ENCODE measurements around the gene USH2A.

Gene USH2A

GRCh38 chr1:216119600-216119999, 303.6 kb downstream of the USH2A start:
- DNase-seq (ENCODE audit: extremely low read depth, insufficient read length): no peak
- TF ChIP-seq CTCF (IDR thresholded peaks at IDR 0.05; ENCODE audit: insufficient read depth, low read length, poor library complexity, severe bottlenecking): peak; percentile 61
- H3K36me3 ChIP-seq (ENCODE audit: control insufficient read depth, insufficient read depth, low read length): no peaks in the 10 kb centered on the region
- H3K4me3 ChIP-seq (replicated peaks; ENCODE audit: low read depth, low read length): no peak overlapping the region
- no peaks in the 10 kb centered on the region for H3K27me3 ChIP-seq (replicated peaks; ENCODE audit: control insufficient read depth, insufficient read depth, low read length)

- Histone ChIP-seq H3K4me3 (replicated peaks; ENCODE audit: low read depth, low read length) (no peak overlapping the region), H3K27me3 (replicated peaks; ENCODE audit: control insufficient read depth, insufficient read depth, low read length) (no peaks in the 10 kb centered on the region), H3K36me3 (ENCODE audit: control insufficient read depth, insufficient read depth, low read length) (no peaks in the 10 kb centered on the region)
- no peak for TF ChIP-seq CTCF (IDR thresholded peaks at IDR 0.05; ENCODE audit: insufficient read depth, low read length, poor library complexity, severe bottlenecking)
- no peak for DNase-seq (ENCODE audit: extremely low read depth, insufficient read length)
Measured at GRCh38 chr1:216114180-216114579, 309.1 kb downstream of the USH2A start.

GRCh38 chr1:216113181-216113580, 310.1 kb downstream of the USH2A start:
- Histone ChIP-seq H3K4me3 (replicated peaks; ENCODE audit: low read depth, low read length) (no peak overlapping the region), H3K27me3 (replicated peaks; ENCODE audit: control insufficient read depth, insufficient read depth, low read length) (no peaks in the 10 kb centered on the region)
- DNase-seq (ENCODE audit: extremely low read depth, insufficient read length): no peak

GRCh38 chr1:216111842-216112241, 311.4 kb downstream of the USH2A start:
- H3K4me3 ChIP-seq (replicated peaks; ENCODE audit: low read depth, low read length): no peak overlapping the region
- TF ChIP-seq CTCF (IDR thresholded peaks at IDR 0.05; ENCODE audit: insufficient read depth, low read length, poor library complexity, severe bottlenecking): no peak
- DNase-seq (ENCODE audit: extremely low read depth, insufficient read length): no peak
- no peaks in the 10 kb centered on the region for H3K36me3 ChIP-seq (ENCODE audit: control insufficient read depth, insufficient read depth, low read length)
- H3K27me3 ChIP-seq (replicated peaks; ENCODE audit: control insufficient read depth, insufficient read depth, low read length): no peaks in the 10 kb centered on the region

More at GRCh38 chr1:216113181-216113580, 310.1 kb downstream of the USH2A start:
- no peak for TF ChIP-seq CTCF (IDR thresholded peaks at IDR 0.05; ENCODE audit: insufficient read depth, low read length, poor library complexity, severe bottlenecking)
- no peaks in the 10 kb centered on the region for H3K36me3 ChIP-seq (ENCODE audit: control insufficient read depth, insufficient read depth, low read length)

GRCh38 chr1:216095400-216095799, 327.8 kb downstream of the USH2A start:
- no peaks in the 10 kb centered on the region for H3K36me3 ChIP-seq (ENCODE audit: control insufficient read depth, insufficient read depth, low read length)
- no peak overlapping the region for H3K4me3 ChIP-seq (replicated peaks; ENCODE audit: low read depth, low read length)
- no peak for DNase-seq (ENCODE audit: extremely low read depth, insufficient read length)
- TF ChIP-seq CTCF (IDR thresholded peaks at IDR 0.05; ENCODE audit: insufficient read depth, low read length, poor library complexity, severe bottlenecking): no peak
- H3K27me3 ChIP-seq (replicated peaks; ENCODE audit: control insufficient read depth, insufficient read depth, low read length): no peaks in the 10 kb centered on the region

- H3K27me3 ChIP-seq (replicated peaks; ENCODE audit: control insufficient read depth, insufficient read depth, low read length): no peaks in the 10 kb centered on the region
- no peak for TF ChIP-seq CTCF (IDR thresholded peaks at IDR 0.05; ENCODE audit: insufficient read depth, low read length, poor library complexity, severe bottlenecking)
- no peaks in the 10 kb centered on the region for H3K36me3 ChIP-seq (ENCODE audit: control insufficient read depth, insufficient read depth, low read length)
- DNase-seq (ENCODE audit: extremely low read depth, insufficient read length): no peak
- H3K4me3 ChIP-seq (replicated peaks; ENCODE audit: low read depth, low read length): no peak overlapping the region
Measured at GRCh38 chr1:216090556-216090955, 332.7 kb downstream of the USH2A start.
